Measurements from ENCODE around the gene ZFPL1. TPM values are rescaled to one million over a fixed set of nuclear protein-coding genes. Genes with fewer than 3 reads are reported as not detected.

The ZFPL1 gene
- total and polyA plus RNA-seq, 9 of the 15 experiments (the other 6 are each of a cell fraction or from before 2014, with no cell fraction given) = 3.7 to 37.5 (median 22.7) TPM

- TF ChIP-seq, protein P1, sequence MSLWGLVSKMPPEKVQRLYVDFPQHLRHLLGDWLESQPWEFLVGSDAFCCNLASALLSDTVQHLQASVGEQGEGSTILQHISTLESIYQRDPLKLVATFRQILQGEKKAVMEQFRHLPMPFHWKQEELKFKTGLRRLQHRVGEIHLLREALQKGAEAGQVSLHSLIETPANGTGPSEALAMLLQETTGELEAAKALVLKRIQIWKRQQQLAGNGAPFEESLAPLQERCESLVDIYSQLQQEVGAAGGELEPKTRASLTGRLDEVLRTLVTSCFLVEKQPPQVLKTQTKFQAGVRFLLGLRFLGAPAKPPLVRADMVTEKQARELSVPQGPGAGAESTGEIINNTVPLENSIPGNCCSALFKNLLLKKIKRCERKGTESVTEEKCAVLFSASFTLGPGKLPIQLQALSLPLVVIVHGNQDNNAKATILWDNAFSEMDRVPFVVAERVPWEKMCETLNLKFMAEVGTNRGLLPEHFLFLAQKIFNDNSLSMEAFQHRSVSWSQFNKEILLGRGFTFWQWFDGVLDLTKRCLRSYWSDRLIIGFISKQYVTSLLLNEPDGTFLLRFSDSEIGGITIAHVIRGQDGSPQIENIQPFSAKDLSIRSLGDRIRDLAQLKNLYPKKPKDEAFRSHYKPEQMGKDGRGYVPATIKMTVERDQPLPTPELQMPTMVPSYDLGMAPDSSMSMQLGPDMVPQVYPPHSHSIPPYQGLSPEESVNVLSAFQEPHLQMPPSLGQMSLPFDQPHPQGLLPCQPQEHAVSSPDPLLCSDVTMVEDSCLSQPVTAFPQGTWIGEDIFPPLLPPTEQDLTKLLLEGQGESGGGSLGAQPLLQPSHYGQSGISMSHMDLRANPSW (CRISPR knock-in tag; IDR thresholded peaks at IDR 0.05) = peak; percentile 90
- peak; percentile 84 for TF ChIP-seq TFAP4 (CRISPR knock-in tag; IDR thresholded peaks at IDR 0.05; ENCODE audit: borderline replicate concordance)
- no peak for TF ChIP-seq ESRRB (CRISPR knock-in tag; IDR thresholded peaks at IDR 0.05; ENCODE audit: borderline replicate concordance)
- no peak for TF ChIP-seq ZNF212 (CRISPR knock-in tag; IDR thresholded peaks at IDR 0.05)
- TF ChIP-seq SIX5 (IDR thresholded peaks at IDR 0.05; ENCODE audit: borderline replicate concordance in 1 of 2, insufficient read depth in 1 of 2, low read depth in 1 of 2, low read length in 2 of 2) = no peak
- peak; percentile 83 for TF ChIP-seq KHSRP (IDR thresholded peaks at IDR 0.05)
- TF ChIP-seq ZBED1 (IDR thresholded peaks at IDR 0.05) = 0 out of 2 replicates have a peak, but pooled peaks have one; percentile 35
- peak; percentile 83 for TF ChIP-seq BHLHE40 (IDR thresholded peaks at IDR 0.05; ENCODE audit: low read length)
- peak; percentile 37 for TF ChIP-seq HMGN3 (IDR thresholded peaks at IDR 0.05; ENCODE audit: borderline replicate concordance, extremely low read depth, insufficient read length, low read depth, low read length)
- TF ChIP-seq, protein P2, sequence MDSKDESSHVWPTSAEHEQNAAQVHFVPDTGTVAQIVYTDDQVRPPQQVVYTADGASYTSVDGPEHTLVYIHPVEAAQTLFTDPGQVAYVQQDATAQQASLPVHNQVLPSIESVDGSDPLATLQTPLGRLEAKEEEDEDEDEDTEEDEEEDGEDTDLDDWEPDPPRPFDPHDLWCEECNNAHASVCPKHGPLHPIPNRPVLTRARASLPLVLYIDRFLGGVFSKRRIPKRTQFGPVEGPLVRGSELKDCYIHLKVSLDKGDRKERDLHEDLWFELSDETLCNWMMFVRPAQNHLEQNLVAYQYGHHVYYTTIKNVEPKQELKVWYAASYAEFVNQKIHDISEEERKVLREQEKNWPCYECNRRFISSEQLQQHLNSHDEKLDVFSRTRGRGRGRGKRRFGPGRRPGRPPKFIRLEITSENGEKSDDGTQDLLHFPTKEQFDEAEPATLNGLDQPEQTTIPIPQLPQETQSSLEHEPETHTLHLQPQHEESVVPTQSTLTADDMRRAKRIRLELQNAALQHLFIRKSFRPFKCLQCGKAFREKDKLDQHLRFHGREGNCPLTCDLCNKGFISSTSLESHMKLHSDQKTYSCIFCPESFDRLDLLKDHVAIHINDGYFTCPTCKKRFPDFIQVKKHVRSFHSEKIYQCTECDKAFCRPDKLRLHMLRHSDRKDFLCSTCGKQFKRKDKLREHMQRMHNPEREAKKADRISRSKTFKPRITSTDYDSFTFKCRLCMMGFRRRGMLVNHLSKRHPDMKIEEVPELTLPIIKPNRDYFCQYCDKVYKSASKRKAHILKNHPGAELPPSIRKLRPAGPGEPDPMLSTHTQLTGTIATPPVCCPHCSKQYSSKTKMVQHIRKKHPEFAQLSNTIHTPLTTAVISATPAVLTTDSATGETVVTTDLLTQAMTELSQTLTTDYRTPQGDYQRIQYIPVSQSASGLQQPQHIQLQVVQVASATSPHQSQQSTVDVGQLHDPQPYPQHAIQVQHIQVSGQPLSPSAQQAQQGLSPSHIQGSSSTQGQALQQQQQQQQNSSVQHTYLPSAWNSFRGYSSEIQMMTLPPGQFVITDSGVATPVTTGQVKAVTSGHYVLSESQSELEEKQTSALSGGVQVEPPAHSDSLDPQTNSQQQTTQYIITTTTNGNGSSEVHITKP (IDR thresholded peaks at IDR 0.05; ENCODE audit: partially characterized antibody) = peak; percentile 66
- TF ChIP-seq, protein P3, sequence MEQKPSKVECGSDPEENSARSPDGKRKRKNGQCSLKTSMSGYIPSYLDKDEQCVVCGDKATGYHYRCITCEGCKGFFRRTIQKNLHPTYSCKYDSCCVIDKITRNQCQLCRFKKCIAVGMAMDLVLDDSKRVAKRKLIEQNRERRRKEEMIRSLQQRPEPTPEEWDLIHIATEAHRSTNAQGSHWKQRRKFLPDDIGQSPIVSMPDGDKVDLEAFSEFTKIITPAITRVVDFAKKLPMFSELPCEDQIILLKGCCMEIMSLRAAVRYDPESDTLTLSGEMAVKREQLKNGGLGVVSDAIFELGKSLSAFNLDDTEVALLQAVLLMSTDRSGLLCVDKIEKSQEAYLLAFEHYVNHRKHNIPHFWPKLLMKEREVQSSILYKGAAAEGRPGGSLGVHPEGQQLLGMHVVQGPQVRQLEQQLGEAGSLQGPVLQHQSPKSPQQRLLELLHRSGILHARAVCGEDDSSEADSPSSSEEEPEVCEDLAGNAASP (IDR thresholded peaks at IDR 0.05) = no peak
- TF ChIP-seq DPF2 (IDR thresholded peaks at IDR 0.05) = 0 out of 2 replicates have a peak, but pooled peaks have one; percentile 19
- no peak for TF ChIP-seq BRD9 (IDR thresholded peaks at IDR 0.05; ENCODE audit: low read depth, partially characterized antibody)
- TF ChIP-seq TBP (optimal IDR thresholded peaks at IDR 0.05; ENCODE audit: low read depth, low read length) = peak; percentile 97
- TF ChIP-seq, protein P4, sequence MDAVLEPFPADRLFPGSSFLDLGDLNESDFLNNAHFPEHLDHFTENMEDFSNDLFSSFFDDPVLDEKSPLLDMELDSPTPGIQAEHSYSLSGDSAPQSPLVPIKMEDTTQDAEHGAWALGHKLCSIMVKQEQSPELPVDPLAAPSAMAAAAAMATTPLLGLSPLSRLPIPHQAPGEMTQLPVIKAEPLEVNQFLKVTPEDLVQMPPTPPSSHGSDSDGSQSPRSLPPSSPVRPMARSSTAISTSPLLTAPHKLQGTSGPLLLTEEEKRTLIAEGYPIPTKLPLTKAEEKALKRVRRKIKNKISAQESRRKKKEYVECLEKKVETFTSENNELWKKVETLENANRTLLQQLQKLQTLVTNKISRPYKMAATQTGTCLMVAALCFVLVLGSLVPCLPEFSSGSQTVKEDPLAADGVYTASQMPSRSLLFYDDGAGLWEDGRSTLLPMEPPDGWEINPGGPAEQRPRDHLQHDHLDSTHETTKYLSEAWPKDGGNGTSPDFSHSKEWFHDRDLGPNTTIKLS (IDR thresholded peaks at IDR 0.05; ENCODE audit: borderline replicate concordance, low read depth) = no peak; the same call in 1 of the 2 replicates
- peak; percentile 85 for TF ChIP-seq HCFC1 (IDR thresholded peaks at IDR 0.05; ENCODE audit: low read depth, low read length)
- TF ChIP-seq CC2D1A (IDR thresholded peaks at IDR 0.05) = no peak
Observed at GRCh38 chr11:65121865-65122696, 38.1 kb downstream of the ZFPL1 start, which contains the start of the genes FAU and MRPL49 (continued).

All from K562 (cell line).